Measurements from ENCODE around the gene KCNH2. TPM values are rescaled to one million over a fixed set of nuclear protein-coding genes. Genes with fewer than 3 reads are reported as not detected.
A peak's percentile ranks its signal among the peaks of the same experiment; 100 is the strongest.

KCNH2 gene
- total and polyA plus RNA-seq, 2 of the 13 experiments (the other 11 are each of a cell fraction or from before 2014, with no cell fraction given), result 0.09 to 0.11 TPM

- H3K36me3 ChIP-seq (replicated peaks in 1 of 2; ENCODE audit: control insufficient read depth in 1 of 2, insufficient read depth in 2 of 2, low read length in 2 of 2), result no peaks in the 10 kb centered on the region; a peak in 1 of 5 replicates
- H3K27ac ChIP-seq (ENCODE audit: extremely low read length, insufficient read depth, low read length), result peak overlapping the region; percentile 55
- H3K27me3 ChIP-seq (ENCODE audit: control insufficient read depth in 1 of 2, insufficient read depth in 2 of 2, low read length in 2 of 2), result peaks cover 0 to under 1% of the 10 kb centered on the region in 2 experiments; a peak in 1 of 5 replicates
- peak; percentile 46 for ATAC-seq
- H3K9ac ChIP-seq (ENCODE audit: insufficient read depth, low read depth, low read length), result peak overlapping the region; percentile 64
- no peak for FAIRE-seq
- H3K4me2 ChIP-seq (ENCODE audit: low read depth, low read length), result peak overlapping the region; percentile 98
- POLR2A ChIA-PET, result interaction anchor here (0.9 to 5.2 kb wide), 8 partner anchors 10 to 76 kb away, joined by 3 to 31 read pairs (median 6); partner anchors contain the start of genes ABCB8, CDK5, FASTK and NOS3
- H3K79me2 ChIP-seq (ENCODE audit: insufficient read depth, low read length), result no peaks in the 10 kb centered on the region
- WGBS (ENCODE audit: low lambda C conversion rate), result 14% methylated on average over 7 of the region's 22 CpGs
- CTCF ChIA-PET (ENCODE audit: low intra/inter-chr PET ratio, low total read pairs), result no interaction called here
- H3K9me3 ChIP-seq (ENCODE audit: low read length), result no peaks in the 10 kb centered on the region
- intact Hi-C loops (cut with micrococcal nuclease; ENCODE audit: unreplicated experiment), result no loop called here
- DNase-seq (ENCODE audit: low spot score), result peak; percentile 43
- peaks cover 88% of the 10 kb centered on the region for H3K4me1 ChIP-seq (ENCODE audit: insufficient read depth, low read length)
- no peaks in the 10 kb centered on the region for H4K20me1 ChIP-seq (ENCODE audit: insufficient read depth, low read length)
- H2AFZ ChIP-seq (ENCODE audit: low read length), result no peak overlapping the region
- BruUV-seq (replicated peaks), result no TSS peak
- in situ Hi-C loops (cut with HindIII; ENCODE audit: extremely low pct_ligation_motif_present, low pct_unique_long_range_greater_than_20kb), result no loop called here
- peak overlapping the region; percentile 62 to 77 (median 76) for H3K4me3 ChIP-seq (replicated peaks in 1 of 3; ENCODE audit: insufficient read depth in 1 of 3, low read depth in 2 of 3, low read length in 3 of 3)
- TF ChIP-seq NFIB (CRISPR knock-in tag; IDR thresholded peaks at IDR 0.05; ENCODE audit: borderline replicate concordance) (no peak), PAWR (CRISPR knock-in tag; IDR thresholded peaks at IDR 0.05; ENCODE audit: borderline replicate concordance) (no peak), XBP1 (CRISPR knock-in tag; IDR thresholded peaks at IDR 0.05) (no peak), ZNF569 (CRISPR knock-in tag; IDR thresholded peaks at IDR 0.05; ENCODE audit: borderline replicate concordance) (no peak), SP1 (IDR thresholded peaks at IDR 0.05) (no peak), SP1 (CRISPR knock-in tag; IDR thresholded peaks at IDR 0.05) (no peak), ZNF737 (CRISPR knock-in tag; IDR thresholded peaks at IDR 0.05; ENCODE audit: borderline replicate concordance) (no peak), ZNF251 (CRISPR knock-in tag; IDR thresholded peaks at IDR 0.05) (no peak), SUZ12 (IDR thresholded peaks at IDR 0.05; ENCODE audit: low read depth, low read length) (no peak), ZC3H13 (CRISPR knock-in tag; IDR thresholded peaks at IDR 0.05) (no peak), ZNF564 (CRISPR knock-in tag; IDR thresholded peaks at IDR 0.05) (no peak), ZNF333 (CRISPR knock-in tag; IDR thresholded peaks at IDR 0.05; ENCODE audit: borderline replicate concordance) (no peak)
- TF ChIP-seq, protein P1, sequence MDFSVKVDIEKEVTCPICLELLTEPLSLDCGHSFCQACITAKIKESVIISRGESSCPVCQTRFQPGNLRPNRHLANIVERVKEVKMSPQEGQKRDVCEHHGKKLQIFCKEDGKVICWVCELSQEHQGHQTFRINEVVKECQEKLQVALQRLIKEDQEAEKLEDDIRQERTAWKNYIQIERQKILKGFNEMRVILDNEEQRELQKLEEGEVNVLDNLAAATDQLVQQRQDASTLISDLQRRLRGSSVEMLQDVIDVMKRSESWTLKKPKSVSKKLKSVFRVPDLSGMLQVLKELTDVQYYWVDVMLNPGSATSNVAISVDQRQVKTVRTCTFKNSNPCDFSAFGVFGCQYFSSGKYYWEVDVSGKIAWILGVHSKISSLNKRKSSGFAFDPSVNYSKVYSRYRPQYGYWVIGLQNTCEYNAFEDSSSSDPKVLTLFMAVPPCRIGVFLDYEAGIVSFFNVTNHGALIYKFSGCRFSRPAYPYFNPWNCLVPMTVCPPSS (IDR thresholded peaks at IDR 0.05), result no peak
- TF ChIP-seq, protein P2, sequence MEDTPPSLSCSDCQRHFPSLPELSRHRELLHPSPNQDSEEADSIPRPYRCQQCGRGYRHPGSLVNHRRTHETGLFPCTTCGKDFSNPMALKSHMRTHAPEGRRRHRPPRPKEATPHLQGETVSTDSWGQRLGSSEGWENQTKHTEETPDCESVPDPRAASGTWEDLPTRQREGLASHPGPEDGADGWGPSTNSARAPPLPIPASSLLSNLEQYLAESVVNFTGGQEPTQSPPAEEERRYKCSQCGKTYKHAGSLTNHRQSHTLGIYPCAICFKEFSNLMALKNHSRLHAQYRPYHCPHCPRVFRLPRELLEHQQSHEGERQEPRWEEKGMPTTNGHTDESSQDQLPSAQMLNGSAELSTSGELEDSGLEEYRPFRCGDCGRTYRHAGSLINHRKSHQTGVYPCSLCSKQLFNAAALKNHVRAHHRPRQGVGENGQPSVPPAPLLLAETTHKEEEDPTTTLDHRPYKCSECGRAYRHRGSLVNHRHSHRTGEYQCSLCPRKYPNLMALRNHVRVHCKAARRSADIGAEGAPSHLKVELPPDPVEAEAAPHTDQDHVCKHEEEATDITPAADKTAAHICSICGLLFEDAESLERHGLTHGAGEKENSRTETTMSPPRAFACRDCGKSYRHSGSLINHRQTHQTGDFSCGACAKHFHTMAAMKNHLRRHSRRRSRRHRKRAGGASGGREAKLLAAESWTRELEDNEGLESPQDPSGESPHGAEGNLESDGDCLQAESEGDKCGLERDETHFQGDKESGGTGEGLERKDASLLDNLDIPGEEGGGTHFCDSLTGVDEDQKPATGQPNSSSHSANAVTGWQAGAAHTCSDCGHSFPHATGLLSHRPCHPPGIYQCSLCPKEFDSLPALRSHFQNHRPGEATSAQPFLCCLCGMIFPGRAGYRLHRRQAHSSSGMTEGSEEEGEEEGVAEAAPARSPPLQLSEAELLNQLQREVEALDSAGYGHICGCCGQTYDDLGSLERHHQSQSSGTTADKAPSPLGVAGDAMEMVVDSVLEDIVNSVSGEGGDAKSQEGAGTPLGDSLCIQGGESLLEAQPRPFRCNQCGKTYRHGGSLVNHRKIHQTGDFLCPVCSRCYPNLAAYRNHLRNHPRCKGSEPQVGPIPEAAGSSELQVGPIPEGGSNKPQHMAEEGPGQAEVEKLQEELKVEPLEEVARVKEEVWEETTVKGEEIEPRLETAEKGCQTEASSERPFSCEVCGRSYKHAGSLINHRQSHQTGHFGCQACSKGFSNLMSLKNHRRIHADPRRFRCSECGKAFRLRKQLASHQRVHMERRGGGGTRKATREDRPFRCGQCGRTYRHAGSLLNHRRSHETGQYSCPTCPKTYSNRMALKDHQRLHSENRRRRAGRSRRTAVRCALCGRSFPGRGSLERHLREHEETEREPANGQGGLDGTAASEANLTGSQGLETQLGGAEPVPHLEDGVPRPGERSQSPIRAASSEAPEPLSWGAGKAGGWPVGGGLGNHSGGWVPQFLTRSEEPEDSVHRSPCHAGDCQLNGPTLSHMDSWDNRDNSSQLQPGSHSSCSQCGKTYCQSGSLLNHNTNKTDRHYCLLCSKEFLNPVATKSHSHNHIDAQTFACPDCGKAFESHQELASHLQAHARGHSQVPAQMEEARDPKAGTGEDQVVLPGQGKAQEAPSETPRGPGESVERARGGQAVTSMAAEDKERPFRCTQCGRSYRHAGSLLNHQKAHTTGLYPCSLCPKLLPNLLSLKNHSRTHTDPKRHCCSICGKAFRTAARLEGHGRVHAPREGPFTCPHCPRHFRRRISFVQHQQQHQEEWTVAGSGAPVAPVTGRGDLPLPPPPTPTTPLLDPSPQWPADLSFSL (CRISPR knock-in tag; IDR thresholded peaks at IDR 0.05), result no peak
- TF ChIP-seq, protein P3, sequence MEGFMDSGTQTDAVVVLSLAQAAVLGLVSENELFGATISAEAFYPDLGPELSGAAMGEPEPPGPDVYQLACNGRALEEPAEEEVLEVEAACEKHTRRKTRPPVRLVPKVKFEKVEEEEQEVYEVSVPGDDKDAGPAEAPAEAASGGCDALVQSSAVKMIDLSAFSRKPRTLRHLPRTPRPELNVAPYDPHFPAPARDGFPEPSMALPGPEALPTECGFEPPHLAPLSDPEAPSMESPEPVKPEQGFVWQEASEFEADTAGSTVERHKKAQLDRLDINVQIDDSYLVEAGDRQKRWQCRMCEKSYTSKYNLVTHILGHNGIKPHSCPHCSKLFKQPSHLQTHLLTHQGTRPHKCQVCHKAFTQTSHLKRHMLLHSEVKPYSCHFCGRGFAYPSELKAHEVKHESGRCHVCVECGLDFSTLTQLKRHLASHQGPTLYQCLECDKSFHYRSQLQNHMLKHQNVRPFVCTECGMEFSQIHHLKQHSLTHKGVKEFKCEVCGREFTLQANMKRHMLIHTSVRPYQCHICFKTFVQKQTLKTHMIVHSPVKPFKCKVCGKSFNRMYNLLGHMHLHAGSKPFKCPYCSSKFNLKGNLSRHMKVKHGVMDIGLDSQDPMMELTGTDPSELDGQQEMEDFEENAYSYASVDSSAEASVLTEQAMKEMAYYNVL (CRISPR knock-in tag; IDR thresholded peaks at IDR 0.05; ENCODE audit: borderline replicate concordance), result no peak; the same call in 1 of the 2 replicates
Measured at GRCh38 chr7:151009327-151010036, 31.4 kb upstream of the KCNH2 start.

Measured in HepG2 (cell line).